Ishikawa (cell line): ENCODE data around the gene TMEM175.

Experiments used
- CREB1 ChIP-seq: IDR thresholded peaks from 2 replicates; pipeline ENCODE4 v1.6.1; 2012; ENCODE audit warnings: low read depth
- EP300 ChIP-seq: IDR thresholded peaks from 2 replicates; pipeline ENCODE4 v1.6.1; 2012; ENCODE audit warnings: borderline replicate concordance
- TAF1 ChIP-seq: IDR thresholded peaks from 2 replicates; pipeline ENCODE4 v1.6.1; 2012; ENCODE audit warnings: low read depth, mild to moderate bottlenecking
- ZBTB7A ChIP-seq: IDR thresholded peaks from 2 replicates; pipeline ENCODE4 v1.6.1; 2012; ENCODE audit warnings: low read depth

DNA sequence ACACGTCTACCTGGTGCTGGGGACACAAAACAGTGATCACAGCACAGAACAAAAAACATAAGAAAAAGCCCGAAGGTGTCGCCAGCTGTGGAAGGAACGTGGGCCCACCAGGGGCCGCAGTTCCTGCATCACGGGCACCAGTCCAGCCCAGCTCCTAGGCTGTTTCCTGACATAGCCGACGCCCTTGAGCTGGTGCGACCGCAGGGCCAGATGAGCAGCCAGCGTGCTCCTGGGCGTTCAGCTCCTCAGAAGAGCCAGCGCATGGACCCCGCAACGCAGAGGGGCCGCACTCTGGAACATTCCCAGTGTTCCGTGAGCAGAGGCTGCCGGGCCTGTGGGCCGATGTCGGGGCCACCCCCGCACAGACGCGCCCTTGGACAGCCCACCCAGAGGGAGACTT is 44.2 kb upstream of the TMEM175 start:
- TF ChIP-seq EP300, result no peak
- TF ChIP-seq TAF1, result no peak
- no peak for TF ChIP-seq CREB1
- no peak for TF ChIP-seq ZBTB7A
